NCI-H510A treated with DMSO at 0.1 percent for 48 hours (cell line): Measurements from ENCODE around the gene PCDHAC2.
A peak's percentile ranks its signal among the peaks of the same experiment; 100 is the strongest.

ENCODE experiments used
- DNase-seq: peaks from one replicate; lab custom pipeline; 2025; lab: John Stamatoyannopoulos, UW

Gene PCDHAC2

DNA sequence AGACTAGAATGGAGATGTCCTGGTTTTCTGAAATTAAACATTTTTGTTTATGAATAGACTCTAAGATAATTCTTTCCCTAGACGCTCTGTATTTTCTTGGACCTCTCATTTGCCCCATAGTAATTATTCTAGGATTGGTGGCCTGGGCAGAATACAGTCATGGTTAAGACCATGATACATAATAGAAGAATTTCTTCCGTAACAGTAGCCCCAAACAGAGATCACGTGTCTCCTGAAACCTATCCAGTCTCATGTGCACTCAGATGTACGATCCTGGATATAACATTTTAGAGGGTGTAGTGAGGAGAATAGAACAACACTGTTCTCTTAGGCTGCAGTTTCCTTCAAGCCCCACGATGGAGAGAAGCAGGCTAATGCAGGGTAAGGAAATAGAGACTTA, 22.3 kb downstream of the PCDHAC2 start:
- no peak for DNase-seq

DNA sequence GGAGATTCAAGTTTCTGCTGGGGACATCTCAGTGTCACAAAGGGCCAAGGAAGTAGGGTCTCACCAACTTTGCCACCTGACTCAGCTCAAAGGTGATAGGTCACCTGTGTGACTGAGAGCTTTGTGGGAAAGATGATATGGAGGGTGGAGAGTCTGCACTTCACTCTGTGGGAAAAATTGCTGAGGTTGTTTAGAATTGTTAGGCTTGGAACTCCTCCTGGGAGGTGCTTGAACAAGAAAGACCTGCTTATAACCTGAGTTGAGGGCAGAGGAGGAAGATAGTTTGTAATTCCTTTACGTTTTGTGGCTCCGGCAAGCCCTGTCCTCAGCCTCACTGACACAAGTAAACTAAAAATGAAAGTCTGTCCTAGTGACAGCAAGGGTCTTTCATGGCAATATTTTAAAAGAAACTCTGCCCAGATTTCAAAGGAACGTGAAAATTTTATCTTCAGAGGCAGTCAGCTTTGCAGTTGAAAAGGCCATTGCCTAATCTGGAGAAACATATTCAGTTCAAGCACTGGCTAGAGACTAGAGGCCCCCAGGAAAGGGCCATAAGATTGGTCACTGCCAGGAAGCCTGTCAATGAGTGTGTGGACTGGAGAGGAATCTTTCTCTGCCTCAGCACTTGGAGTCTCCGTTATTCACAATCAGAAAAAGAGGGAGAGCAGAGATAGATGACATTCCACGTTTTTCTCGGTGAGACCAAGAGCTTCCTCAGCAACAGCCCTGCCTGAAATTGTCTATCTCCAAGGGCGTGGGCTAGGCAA, 23.2 kb downstream of the PCDHAC2 start:
- no peak for DNase-seq

DNA sequence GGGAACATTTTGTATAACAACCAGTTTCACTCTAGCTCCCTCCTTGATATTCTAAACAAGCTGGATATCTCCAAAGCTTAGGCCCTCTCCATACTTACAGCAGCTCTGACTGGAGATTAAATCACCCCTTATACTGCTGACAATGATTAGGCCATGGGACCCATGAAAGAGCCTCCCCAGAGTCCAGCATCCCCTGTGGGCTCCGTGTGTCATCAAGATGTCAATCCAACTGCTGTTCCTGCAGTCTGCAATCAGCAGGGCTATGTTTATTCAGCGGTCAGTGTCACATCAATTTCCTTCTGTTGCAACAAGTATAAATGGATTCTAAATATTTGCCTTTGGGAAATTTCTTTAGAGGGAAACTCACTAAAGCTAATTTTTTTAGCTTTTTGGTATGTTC, 26.6 kb downstream of the PCDHAC2 start:
- no peak for DNase-seq

DNA sequence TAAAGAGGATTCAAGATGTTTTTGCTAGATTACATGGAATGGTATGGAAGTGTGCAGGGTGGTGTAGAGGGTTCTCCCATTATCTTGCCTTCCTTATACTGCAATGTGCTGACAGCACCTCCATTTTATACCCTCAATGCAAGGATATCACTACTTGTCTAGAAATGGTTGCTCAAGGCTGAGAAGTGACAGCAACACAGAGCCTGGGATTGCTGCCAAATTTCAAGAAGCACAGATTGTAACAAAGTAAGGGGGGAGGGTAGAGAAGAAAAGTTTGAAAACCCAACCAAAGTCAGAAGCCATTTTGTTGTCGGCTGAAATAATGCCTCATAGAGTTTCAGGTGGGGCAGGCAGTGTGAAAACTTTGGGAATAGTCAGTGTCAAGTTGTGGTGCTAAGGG, 29.8 kb downstream of the PCDHAC2 start:
- no peak for DNase-seq

DNA sequence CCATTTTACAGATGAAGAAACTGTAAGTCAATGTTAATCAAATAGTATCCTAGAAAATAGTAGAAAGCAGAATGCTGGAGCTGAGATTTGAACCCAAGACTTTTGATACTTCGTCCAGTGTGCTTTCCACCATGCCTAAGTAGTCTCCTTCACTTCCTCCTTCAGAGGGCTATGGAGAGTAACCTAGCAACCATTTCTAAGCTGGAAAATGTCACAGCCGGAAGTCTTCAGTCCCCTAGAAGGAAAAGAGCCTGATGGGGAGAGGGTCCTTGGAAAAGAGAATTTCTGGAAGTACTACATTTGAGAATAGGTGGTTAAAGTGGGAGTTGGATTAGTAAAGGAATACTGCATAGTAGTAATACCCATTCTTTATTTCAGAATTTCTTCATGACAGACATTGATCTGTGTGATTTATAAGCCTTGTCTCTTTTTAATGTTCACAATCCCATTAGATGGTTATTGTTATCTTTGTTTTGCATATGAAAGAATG, 32.7 kb downstream of the PCDHAC2 start:
- DNase-seq, result no peak

DNA sequence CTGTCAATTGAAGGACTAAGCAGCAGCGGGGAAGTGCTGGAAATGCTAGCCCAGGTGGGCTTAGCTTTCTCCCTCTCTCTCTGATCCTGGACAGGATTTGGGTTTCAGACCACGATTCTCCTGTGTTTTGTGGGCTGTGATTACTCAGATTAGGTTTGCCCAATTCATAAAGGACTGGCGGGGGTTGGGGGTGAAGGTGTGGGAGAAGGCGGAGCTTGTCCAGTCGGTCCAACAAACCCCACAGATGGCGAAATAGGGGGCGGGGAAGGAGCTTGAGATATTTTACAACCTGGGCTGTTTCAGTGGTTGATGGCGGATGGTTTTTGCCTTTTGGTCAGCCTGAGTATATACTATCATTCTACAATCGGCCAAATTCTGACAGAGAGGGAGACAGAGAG, 35.2 kb downstream of the PCDHAC2 start:
- peak; percentile 67 for DNase-seq

DNA sequence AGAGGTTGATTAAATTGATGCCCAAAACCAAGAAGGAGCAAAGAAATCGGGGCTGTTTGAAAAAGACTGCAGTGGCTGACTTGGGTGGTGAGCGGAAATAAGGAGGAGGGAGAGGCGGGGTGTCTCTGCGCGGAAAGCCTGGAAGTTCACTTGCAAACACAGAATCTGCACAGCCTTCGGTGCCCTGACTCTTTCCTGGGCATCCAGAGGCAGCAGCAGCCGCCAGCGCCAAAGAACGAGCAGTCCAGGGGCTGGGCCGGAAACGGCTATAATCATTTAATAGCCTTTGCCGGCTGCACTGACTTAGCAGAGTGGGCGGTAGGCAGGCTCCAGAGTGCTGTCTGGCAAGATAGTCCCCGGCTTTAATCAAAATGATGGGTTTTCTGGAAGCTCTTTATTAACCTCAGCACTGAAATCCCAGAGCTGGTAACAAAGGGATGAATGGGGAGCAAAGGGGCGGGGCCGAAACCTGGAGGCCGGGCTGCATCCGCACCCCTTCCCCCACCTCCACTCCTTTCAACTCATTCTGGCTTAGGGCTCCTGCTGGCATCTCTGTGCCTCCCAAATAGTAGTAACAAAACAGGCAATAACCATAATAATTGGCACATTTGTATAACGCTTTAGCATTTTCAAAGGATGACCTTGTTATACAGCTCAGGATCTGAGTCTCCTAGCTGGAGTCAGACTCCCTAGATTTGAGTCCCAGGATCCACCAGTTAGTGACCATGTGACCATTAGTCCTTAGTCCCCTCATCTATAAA, 35.7 kb downstream of the PCDHAC2 start:
- DNase-seq, result peak; percentile 67

DNA sequence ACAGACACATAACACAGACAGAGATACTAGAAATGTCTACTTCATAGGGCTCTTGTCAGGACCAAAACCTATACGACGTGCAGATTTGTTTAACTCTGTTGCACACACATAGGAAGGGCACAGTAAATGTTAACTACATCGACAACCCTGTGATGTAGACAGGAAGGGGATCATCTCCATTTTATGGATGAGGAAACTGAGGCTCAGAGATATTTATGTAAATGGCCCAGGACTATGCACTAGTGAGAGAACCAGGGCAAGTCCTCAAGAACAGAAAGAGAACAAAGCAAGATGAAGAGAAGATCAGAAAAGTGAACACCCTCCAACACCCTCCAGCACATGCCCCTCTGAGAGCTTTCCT, 36.3 kb downstream of the PCDHAC2 start:
- DNase-seq, result no peak

DNA sequence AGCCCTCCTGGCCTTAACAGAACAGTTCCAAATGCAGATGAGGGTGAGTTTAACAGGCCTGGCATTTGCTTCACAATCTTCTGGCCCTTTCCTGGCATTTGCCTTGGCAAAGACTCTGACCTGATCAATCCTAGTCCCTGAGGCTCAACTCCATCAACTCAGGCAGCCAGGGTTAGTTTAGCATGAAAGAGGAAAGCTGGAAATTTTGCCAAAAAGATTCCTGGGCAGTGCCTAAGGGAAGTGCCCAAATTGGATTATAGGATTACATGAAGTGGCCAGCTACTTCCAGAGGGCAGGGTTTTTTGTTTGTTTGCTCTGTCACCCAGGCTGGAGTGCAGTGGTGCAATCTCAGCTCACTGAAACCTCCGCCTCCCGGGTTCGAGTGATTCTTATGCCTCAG, 36.8 kb downstream of the PCDHAC2 start:
- no peak for DNase-seq

DNA sequence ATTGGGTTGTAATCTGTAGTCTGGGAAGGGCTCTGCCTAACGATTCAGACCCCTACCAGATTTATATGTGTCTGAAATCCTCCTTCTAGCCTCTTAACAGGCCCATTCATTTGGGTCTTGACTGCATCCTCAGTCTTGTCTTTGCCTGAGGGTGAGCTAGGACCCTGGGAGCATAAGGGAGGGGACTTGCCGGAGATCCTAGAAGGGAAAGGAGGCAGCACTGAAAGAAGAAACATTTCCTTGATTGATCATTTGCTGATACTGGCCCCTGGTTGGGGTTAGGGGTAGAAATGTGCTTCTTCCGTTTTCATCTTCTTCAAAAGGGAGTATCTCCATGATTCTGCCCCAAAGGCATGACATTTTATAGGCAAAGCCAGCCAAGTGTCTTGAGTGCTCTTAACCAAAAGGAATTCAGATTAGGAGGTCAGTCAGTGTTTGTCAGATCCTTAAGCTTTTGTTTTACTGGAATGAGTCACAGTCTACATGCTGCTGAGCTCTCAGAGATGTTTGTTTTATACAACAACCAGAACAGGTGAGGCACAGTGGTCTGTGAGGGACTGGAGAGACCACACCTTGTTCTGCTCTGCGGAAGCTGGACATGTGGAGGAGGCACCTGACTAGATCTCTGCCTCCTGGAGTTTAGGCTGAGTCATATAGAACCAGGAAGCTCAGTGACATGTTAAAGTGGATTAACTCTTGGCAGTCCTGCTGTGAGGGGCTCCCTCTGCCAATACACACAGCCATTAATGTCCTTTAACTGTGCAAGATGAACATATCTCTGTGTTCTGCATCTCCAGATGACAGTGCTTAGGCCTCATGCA, 37.7 kb downstream of the PCDHAC2 start:
- DNase-seq, result peak; percentile 61

DNA sequence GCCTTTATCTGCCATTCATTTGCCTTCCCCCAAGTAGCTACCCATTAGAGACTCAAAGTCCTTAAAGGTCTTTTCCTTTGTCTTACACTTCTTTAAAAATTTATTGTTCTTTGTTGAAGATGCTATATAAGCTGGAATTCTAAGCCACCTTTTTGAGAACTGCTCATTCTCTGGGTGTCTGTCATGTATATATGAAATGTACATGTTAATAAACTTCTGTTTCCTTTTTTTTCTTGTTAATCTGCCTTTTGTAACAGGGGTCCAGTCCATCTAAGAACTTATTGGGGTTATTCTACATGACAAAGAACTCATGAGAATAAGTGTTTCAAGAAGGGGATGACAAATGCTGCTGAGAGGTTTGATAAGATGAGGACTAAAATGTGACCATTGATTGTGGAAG, 41.5 kb downstream of the PCDHAC2 start:
- no peak for DNase-seq

DNA sequence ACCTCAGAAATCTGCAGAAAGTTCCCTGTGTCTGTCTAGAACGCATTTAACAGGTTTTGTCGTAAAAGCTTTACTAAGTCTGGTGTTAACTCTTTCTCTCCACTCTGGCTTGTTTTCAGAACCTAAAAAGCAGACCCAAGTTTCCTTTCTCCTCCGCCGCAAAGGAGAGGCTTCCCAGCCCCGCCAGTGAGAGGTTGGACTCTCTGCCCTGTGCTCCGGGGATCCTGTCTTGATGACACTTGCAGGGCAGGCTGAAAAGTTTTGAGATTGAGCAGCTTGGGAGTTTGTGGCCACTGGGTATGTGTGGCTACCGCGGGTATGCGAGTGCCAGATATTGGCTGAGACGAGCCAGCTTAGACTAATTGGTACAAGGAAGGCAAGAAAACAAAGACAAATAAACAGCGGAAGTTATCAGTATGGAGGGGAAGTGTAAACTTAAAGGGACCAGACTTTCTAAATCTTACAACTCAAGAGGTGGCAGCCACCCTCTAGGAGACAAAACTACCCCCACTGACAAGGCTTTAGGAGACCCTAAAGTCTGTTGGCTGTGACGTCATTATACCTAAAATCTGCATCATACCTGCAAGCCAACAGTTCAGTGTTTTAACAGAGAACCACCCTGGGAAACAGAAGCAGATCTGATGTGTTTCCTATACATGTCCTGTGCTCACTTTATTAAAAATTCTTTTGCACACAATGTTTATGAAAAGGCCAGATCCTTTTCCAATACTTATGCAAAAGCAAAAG, 43.9 kb downstream of the PCDHAC2 start:
- DNase-seq, result no peak

DNA sequence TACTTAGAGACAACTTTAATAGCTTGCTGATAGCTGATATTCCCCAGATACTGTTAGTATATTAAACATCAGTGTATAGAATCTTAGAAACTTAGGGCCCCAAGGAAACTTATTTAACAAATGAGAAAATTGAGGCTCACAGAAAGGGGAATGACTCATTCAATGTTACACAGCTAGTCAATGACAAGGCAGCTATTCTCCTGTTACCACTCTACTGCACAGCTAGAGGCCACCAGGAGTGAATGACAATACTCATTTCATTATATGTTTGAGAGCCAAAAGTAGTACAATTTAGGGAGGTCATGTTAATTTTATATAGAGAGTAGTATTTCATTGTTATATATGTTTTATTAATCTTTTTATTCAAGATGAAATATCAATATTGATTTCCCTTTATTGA, 51.7 kb downstream of the PCDHAC2 start:
- no peak for DNase-seq
